Measurements from ENCODE around the gene C1orf116.

Gene C1orf116

DNA sequence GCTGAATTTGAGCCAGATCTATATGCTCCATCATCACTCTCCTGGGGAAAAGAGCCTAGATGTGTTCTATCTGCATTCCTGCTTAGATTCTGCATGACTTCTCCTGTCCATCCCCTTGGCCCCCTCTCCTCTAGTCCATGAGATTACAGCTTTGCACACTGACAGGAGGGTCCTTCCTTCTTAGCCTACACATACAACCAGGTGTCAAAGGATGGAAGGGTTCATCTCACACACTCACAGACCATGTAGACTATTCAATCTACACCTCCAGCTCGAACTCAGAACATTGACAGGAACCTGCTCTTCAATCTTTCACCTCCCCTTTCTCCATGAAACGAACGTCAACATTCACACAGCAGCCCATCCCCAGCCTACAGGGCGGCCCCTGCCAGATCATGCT lies 13.8 kb downstream of the C1orf116 start:
- no peak for DNase-seq

DNA sequence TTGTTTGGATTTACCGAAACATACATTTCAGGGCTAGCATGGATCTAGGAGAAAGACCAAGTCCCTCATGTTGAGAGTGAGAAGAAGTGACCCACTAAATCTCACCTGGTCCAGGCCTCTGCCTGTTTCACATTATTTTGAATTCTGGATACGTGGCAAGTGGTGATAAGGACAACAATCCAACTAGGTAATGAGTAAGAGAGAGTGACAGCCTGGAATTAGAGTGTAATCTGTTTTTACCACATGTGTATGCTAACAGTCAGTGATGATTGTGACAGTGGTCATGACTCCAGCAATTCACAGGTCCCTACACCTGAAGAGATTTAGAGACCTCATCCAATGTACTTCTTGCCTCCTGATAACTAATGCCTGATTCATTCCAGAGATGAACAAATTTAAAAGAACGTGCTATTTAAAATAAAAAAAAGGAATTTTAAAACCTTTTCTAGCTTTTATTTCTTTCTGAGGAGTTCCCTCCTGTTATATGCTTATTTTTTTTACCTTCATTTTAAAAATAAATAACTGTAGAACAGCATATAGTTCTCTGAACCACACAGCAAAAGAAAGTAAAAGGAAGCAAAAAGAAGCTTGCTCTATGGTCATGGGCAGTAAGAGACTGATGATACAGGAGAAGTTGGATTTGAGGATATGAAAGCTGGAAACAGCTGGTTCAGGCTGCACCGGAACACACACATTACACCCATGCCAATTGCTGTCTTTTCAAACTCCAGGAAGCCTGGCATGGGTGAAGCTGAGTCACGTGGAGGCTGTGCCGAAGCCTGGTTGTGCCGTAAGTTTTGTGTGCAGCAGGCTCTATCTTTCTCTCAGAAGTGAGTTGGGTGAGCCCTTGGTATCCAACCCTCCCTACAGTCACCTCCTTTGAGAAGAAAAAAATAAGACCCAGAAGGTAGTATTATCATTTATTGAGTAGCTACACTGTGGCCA lies 14.7 kb downstream of the C1orf116 start:
- no peak for DNase-seq

GRCh38 chr1:207015791-207016190 lies 16.8 kb downstream of the C1orf116 start:
- DNase-seq, result no peak

- no peak for DNase-seq
Measured at GRCh38 chr1:207014728-207015127, 17.8 kb downstream of the C1orf116 start.

DNA sequence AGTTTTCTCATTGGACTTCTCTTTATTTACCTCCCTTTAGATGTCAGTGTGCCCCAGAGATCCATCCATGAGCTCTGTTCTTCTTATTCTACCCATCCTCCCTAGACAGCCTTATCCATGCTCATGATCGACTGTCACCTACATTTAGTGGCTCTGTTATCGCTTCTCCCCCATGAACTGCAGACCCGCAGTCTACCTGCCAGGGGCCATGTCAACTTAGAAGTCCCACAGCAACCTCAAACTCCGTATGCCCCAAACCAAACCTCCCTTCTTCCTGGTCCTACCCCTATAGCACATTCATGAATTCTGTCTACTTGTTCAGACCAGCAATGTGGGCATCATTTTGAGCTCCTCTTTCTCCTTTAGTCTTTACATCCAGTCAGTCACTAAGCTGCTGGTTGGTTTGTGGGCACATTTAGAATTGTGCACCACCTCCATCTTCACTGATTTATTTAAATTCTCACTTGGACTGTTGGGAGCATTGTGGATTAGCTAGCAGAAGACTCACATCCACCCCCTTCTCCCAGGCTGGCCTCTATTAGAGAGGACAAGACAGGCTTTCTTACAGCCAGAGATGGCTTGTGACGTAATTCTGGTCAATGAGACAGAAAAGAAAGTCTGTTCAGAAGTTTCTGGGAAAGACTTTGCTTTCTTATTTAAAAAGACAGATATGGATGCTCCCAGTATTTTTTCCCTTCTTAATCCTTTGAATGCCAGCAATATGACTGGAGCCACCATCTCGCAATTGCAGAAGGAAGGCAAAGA lies 19.1 kb downstream of the C1orf116 start:
- DNase-seq, result no peak

DNA sequence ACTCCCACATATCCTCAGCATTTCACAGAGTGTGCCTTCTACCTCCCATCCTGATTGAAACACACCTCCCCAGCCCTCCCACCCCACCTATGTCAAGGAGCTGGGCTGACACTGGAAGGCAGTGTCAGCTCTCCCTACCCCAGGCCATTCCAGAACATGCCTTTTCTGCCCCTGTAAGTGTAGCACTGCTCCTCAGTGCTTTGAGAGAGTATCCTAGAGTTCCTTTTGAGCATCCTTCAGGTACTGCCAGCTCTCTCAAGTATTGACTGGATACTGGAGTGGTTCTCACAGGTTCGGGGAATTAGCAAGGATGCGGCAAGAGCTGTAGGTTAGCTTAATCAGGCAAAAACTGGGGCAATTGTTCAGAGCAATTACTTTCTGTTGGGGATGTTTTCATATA lies 21.8 kb downstream of the C1orf116 start:
- DNase-seq, result no peak

DNA sequence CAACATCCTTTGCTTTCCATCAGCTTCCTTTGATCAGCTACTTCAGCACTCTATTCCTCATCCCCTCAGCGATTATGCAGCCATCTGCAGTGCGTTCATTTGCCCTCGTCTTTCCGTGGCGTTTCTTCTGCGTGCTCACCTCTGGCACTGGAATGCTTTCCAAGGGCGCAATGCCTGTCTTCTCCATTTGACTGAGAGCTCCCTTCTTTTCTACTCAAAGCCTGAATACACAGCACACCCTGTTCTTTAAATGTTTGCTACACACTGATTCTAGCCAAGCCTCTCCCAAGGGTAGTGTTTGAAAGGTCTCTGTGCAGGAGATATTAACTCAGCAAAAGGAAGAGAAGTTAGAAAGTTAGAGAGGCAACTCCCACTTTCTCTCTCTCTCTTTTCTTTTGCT lies 22.6 kb downstream of the C1orf116 start:
- DNase-seq, result no peak

DNA sequence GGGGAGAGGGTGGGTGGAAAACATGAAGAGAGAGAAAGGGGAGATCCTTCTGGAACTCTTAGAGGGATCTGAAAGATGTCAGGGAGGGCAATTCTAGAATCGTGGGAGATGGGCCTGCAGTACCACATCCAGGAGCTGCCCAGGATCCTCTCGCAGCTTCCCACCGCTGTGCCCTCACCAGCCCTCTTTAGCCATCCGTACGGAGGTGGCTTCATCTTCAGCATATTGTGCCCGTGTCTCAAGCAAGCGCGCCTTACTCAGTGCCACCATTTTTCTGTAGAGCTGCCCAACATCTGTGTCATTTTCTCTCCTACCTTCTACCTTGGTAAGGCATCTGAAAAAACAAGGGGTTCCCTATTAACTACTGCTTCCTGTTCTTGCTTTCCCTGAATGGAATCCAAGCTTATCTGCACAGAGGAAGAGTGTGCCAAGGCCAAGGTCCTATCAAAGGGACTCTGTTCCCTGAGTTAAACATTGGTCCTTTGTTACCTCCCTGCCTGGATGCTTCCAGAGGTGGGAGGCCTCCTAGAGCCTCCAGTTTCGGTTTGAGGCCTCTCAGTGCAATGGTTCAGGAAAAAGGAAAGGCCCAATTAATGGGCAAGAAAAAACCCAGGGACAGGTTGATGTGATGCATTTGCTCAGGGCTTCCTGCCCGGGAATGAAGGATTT lies 23.2 kb downstream of the C1orf116 start:
- no peak for DNase-seq

DNA sequence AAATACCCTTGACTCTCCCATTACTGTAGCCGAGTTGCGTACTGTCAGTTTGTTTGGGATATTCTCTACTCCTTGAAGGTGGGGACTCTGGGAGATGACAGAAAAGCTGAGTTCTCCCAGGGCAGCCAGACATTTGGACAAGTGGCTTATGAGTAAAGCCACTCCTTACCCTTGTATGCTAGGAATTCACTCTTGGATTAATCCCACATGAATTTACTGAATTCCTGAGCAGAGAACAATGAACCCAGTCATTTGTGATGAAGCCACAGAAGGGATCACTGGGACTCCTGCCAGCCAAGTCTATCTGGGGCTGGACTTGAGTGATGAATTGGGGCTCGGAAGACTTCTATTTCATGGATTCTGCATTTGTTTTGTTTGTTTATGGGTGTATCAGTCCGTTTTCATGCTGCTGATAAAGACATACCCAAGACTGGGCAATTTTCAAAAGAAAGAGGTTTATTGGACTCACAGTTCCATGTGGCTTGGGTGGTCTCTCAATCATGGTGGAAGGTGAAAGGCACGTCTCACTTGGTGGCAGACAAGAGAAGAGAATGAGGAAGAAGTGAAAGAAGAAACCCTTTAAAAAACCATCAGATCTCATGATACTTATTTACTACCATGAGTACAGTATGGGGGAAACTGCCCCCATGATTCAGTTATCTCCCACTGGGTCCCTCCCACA lies 25.1 kb downstream of the C1orf116 start:
- DNase-seq, result no peak

GRCh38 chr1:207006914-207007313 lies 25.6 kb downstream of the C1orf116 start:
- DNase-seq, result no peak

DNA sequence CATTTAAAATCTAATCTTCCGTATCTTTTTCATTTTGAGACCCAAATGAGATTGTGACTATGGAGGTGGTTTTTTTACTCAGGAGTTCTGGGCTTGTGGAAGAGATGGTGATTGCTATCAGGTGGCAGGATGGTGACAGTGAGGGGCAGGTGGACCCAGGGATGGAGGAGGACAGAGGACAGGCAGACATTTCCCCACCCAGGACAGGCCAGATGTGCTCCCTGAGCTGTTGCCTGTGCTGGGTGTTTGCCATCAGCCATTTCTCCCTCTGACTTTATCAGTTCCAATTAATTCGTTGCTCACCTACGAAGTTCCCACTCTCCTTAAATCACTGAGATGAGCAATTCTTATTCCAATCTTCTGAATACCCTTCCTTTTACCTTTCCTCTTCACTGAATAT lies 26.5 kb downstream of the C1orf116 start:
- DNase-seq, result no peak

DNA sequence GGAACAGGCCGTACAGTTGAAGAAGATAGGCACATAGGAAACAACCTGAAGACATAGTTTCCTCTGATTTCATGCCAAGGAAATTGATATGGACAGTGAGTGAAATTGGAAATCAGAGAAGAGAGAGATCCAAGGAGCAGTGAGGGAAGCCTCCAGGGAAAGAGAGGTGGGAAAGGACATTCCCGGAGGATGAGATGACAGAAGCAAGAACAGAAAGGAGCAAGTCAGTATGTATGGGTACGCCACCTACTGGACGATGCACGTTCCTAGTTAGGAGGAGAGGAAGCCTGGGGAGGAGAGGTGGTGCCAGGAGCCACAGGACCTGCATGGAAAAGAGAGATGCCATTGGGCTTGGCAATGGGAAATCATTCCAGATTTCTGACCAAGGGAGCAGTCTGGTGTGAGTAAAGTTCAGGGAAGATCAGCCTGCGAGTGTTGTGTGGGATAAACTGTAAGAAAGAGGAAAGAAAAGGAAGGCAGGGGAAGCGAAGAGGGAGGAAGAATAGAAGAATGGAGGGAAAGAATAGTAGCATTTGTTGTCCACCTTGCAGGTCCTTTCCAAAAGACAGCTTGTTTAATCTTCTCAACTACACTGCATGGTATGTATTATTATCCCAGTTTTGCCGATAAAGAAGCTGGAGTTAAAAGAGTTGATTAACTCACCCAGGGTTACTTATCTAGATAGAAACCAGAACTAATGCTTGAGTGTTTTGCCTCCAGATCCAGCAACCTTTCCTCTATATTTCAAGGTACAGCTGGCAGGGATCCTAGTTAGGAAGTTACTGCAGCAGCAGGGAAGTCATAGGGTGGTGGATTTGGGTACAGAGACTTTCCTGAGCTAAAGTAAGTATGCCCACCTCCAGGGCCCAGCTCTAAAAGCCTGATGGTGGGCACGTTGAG lies 27.4 kb downstream of the C1orf116 start:
- peak; percentile 37 for DNase-seq

DNA sequence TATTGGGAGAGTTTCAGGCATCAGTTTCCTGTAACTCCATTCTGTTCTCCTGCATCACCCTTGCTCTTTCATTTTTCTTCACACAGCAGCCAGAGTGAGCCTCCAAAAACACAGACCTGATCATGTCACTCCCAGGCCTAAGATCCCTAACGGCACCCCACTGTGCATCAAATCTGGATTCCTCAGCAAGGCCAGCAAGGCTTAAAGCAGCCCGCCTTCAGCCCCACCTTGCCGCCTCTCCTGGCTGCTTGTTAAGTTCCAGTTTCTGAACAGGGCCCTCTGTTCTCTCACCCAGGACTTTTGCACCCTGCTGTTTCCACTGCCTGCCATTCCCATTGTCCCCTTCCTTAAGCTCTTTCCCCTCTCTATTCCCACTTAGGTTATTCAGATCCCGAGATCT lies 29.3 kb downstream of the C1orf116 start:
- DNase-seq, result no peak

GRCh38 chr1:207002724-207003146 lies 29.8 kb downstream of the C1orf116 start:
- no peak for DNase-seq

- no peak for DNase-seq
Measured at GRCh38 chr1:207001492-207002245, 30.9 kb downstream of the C1orf116 start.

DNA sequence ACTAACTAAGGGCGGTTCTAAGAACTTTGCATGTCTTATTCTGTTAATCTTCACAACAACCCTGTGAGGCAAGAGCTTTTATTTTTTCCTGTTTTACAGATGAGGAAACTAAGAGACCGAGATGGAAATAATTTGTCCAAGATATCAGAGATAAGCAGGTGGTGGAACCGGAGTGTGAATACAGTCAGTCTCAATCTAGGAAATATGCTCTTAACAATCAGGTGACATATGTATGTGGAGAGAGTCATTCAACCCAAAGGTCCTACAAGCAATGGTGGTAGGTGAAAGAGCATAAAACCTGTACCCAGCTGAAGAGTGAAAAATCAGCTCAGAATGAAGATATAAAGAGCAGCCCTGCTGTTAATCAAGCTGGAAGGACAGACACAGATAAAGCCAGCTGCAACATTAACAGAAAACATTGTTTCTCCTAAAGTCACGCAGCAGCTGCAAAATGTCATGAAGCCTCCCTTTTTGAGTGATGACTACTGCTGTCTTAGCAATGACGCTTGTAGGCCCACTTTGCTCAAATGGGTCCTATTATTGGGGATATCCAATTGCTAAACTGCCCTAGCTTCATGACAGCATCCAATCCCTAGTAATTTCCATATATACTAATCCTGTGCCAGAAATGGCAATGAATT lies 31.8 kb downstream of the C1orf116 start:
- no peak for DNase-seq

DNA sequence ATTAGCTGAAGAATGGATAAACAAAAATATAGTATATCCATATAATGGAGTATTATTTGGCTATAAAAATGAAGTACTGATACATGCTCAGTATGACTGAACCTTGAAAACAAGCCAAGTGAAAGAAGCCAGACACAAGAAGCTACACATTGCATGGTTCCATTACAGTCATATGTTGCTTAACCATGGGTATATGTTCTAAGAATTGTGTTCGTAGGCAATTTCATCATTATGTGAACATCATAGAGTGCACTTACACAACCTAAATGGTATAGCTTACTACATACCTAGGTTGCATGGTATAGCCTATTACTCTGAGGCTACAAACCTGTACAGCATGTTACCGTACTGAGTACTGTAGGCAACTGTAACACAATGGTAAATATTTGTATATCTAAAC lies 33.7 kb downstream of the C1orf116 start:
- no peak for DNase-seq

DNA sequence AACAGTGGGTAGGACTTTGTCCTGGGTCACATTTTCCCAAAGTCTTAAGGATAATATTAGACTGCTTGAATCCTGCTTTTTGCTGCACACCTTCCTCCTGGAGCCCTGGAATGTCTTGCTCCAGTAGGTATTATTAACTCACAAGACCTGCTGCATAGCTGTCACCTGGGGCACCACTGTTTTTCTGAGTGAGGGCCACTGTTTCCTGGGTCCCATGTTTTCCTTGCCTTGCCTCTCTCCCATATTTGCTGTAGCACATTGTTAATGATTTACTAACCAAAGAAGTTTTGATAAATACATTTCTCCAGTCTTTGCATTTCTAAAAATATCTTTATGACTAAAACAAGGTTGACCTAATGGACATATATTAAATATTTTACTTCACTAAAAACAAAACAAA lies 39.8 kb downstream of the C1orf116 start:
- DNase-seq, result no peak

DNA sequence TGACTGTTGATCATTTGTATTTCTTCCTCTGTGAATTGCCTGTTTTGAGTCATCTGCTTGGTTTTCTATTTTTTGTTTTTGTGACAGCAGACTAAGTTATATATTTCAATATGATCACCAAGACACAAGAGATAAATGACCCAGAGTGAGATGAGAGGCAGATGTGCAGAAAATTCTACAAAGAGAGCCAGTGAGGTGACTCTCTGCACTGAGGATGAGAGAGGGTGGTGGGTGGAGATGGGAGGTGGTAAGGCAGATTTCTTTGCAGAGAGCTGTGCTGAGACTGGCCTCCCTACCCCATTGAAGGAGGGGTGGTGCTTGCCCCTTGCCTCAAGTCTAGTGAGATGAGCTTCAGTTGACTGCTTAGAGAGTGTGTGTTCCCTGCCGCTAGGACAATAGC lies 44.7 kb downstream of the C1orf116 start:
- DNase-seq, result no peak

DNA sequence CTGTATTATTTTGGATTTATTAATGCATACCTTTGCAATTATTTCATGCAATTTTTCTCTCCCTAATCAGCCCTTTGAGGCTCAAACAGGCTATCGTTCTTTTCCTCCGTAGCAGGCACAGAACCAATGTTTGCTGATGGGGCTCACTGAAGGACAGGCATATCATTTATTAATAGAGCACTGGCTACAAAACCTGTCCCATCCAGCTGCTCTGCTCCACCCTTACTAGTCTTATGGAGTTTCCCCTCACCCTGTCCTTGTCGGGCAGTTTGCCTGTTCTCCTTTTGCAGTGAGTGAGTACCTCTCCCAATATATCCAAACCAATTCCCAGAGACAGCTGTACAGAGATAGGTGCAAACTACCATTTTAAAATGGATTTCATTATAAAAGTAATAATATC lies 45.7 kb downstream of the C1orf116 start:
- no peak for DNase-seq

DNA sequence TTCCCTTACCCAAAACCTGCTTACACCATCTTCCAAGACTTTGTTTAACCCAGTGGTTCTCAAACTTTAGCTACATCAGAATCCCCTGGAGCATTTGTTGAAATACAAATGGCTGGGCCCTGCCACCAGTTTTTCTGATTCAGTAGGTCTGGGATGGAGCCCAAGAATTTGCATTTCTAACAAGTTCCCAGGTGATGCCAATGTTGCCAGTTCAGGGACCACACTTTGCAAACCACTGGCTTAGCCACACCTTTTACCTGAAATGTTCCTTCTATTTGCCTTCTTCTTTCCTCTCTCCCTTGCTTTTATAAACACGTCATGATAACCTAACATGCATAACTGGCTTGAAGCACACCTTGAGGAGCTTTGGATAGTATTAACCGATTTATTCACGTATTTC lies 46.2 kb downstream of the C1orf116 start:
- no peak for DNase-seq
